ENCODE results near the gene WHRN. TPM values are rescaled to one million over a fixed set of nuclear protein-coding genes. Genes with fewer than 3 reads are reported as not detected.

Gene WHRN
- total RNA-seq, 4 donors from 2014 or later, result 0.82 to 4.1 (median 2.3) TPM

- TF ChIP-seq CTCF (IDR thresholded peaks at IDR 0.05; ENCODE audit: low read depth), result no peak
Observed at GRCh38 chr9:114452219-114453165, 52.8 kb downstream of the WHRN start.

DNA sequence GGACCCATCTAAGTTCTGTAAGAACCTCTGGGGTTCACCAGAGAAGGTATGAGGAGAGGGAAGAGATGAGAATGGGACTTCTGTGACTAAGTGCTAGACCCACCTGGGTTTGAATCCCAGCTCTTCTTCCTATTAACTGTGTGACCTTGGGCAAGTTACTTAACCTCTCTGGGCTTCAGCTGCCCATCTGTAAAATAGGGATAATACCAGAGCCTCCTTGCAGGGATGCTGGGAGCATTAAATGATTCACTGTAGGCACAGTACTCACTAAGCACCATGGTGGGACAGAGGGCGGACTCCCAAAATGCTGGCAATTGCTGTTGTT, 53.6 kb downstream of the WHRN start:
- TF ChIP-seq CTCF (IDR thresholded peaks at IDR 0.05; ENCODE audit: low read depth), result no peak

- TF ChIP-seq CTCF (IDR thresholded peaks at IDR 0.05; ENCODE audit: low read depth), result no peak
Observed at GRCh38 chr9:114450833-114451706, 54.2 kb downstream of the WHRN start.

DNA sequence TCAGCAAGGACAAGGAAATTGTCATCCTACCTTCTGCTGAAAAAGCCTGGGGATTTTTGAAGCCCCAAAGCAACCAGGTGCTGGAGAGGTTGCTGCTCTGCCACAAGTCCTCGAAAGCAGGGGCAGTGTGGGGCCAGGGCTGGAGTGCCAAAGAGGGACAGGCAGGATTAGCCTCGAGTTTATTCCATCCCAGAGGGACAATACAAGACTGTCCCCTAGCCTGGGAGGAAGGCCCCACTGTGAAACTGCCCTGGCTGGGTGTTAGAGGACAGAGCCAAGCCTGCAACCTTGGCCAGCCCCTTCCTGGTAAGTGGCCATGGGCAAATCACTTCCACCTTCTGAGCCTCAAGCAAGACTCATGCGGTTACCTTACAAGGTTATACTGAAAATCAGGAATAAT, 55.1 kb downstream of the WHRN start:
- TF ChIP-seq CTCF (IDR thresholded peaks at IDR 0.05; ENCODE audit: low read depth), result no peak

DNA sequence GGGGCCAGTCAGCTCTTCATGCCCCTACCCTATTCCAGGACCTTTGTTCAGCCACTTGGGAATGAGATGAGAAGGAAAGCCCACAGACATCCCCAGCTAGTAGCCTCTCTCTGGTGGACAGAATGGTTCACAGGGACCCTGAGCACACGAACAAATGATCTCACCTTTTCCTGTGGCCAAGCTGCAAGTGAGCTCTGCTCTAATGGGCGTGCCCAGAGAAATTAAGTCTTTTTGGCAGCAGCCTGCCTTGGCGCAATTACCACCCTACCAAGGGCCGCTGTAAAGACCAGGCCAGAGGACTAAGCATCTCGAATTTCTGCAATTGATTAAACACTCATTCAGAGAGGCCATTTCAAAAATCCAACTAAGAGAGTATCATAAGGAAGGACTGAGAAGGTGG, 56.0 kb downstream of the WHRN start:
- no peak for TF ChIP-seq CTCF (IDR thresholded peaks at IDR 0.05; ENCODE audit: low read depth)

- no peak for TF ChIP-seq CTCF (IDR thresholded peaks at IDR 0.05; ENCODE audit: low read depth)
Observed at GRCh38 chr9:114448706-114449105, 56.6 kb downstream of the WHRN start.
